ENCODE measurements around the gene ZNRF1. TPM values are rescaled to one million over a fixed set of nuclear protein-coding genes. Genes with fewer than 3 reads are reported as not detected.

The ZNRF1 gene
- total RNA-seq, 1 experiment from 2014 or later = 13.7 TPM

GRCh38 chr16:75112734-75113491, 114.1 kb downstream of the ZNRF1 start:
- no peak for DNase-seq (ENCODE audit: low spot score)

GRCh38 chr16:75113541-75114121, 114.8 kb downstream of the ZNRF1 start:
- no peak for DNase-seq (ENCODE audit: low spot score)

GRCh38 chr16:75114179-75114945, 115.5 kb downstream of the ZNRF1 start:
- no peak for DNase-seq (ENCODE audit: low spot score)

- no peak for DNase-seq (ENCODE audit: low spot score)
Measured at GRCh38 chr16:75114946-75115825, 116.4 kb downstream of the ZNRF1 start.

DNA sequence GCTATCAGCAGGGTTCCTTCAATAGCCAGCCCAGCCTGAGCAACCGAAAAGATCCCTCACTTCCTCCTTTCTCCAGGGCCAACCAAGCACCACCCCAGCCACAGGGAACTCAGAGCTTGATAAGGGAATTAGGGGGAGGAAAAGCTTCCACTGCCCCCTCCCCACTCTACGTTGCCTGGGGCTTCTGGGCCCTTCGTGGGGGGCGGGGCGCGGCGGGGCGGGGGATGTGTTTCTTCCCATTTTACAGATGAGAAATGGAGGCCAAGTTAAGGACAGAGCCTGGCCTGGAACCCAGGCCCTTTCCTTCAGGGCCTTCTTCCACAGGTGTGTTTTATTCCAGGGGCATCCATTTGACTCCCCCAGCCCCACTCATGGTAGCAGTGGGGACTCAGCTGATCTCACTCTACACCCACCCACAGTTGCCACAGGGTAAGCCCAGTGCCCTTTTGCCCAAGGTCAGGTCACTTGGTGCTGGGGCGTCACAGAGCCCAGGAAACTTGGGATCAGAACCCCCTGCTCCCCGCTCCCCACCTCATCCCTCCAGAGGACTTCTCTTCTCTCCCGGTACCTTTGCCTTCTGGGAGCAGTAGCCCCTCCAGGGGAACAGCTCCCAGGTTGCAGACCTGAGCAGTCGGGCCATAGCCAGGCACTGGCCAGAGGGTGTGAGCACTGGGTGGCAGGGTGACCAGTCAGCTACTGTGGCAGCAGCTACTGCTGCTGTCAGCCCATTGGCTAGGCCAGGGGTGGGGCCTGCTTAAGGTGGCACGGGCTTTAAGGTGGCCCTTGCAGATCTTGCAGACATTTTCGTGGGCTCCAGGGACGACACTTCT, 117.5 kb downstream of the ZNRF1 start, which contains the start of gene LDHD:
LDHD (minus strand) TSS at position 700 of the 830 bp plus-strand sequence; CDS start at position 640, 60 bp downstream.
- peak; percentile 74 for DNase-seq (ENCODE audit: low spot score)

DNA sequence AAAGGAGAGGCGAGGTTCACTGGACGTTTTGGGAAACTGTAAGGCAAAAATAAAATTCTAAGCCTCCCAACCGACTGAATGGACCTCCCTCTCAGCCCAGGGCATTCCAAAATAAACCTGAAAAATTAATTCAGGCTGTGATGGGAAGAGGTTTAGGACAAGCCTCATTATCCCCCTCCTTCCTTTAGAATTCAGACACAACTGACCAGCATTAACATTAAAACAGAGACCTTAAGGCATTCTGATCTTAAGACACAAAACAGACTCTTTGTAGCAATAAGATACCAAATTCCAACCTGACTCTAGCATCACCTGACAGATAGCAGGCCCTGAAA, 118.1 kb downstream of the ZNRF1 start:
- no peak for DNase-seq (ENCODE audit: low spot score)

DNA sequence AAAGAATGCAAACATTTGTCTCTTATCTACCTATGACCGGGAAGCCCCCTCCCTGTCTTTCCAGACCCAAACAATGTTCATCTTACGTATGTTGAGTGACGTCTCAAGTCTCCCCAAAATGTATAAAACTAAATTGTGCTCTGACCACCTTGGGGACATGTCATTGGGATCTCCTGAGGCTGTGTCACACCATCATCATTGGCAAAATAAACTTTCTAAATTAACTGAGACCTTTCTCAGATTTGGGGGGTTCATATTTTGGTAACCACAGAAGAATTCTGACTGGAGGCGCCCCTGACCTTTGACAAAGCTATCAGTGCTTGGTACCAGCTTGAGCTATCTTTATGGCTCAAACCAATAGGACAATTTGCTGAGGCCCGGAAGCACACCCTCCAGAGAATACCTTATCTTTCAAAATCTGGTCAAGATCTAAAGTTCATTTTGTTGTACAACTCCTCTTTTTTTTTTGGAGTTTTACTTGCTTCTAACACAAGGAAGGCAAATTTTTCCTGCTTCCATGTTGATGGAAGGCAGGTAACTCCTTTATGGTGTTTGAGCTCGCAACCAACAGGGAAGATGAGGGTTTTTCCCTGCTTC, 120.2 kb downstream of the ZNRF1 start:
- no peak for DNase-seq (ENCODE audit: low spot score)

- DNase-seq (ENCODE audit: low spot score) = no peak
Measured at GRCh38 chr16:75120253-75120652, 121.4 kb downstream of the ZNRF1 start.

DNA sequence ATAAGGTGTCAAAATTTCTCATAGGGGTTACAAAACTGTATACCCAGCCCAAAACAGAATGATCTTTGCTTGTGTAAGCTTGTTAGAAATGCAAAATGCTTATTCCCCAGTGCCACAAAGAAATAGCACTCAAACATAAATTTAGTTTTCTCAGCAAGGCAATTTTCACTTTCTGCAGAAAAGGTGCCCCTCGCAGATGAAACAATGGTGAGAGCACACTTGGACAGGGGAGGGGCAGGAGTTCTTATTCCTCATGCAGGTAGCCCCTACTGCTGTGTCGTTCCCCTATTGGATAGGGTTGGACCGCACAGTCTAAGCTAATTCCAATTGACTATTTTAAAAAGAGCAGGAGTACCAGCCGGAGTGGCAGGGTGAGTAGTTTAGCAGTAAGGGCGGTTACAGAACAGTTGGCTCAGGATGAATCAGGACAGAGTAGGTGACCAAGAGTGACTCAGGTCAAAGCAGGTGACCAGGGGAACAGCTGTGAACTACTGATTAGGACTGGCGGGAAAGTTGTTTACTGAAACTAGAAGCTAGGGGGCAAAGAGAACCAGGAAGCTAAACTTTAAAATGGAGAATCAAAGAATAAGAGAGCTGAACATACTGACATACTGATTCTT, 123.2 kb downstream of the ZNRF1 start:
- no peak for DNase-seq (ENCODE audit: low spot score)

DNA sequence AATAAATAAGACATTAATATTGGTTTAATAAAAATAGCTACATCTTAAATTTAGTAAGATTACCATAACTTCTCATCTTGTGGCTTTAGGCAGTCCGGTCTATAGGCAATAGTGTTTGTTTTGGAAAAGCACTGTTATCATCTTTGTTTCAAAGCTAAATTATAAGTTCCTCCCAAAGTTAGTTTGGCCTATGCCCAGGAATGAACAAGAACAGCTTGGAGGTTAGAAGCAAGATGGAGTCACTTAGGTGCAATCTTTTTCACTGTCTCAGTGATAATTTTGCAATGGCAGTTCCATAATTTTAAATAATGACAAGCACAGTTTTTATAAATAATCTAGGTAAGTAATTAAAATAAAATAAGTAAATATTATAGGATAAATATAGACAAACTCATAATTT, 123.8 kb downstream of the ZNRF1 start:
- DNase-seq (ENCODE audit: low spot score) = no peak

DNA sequence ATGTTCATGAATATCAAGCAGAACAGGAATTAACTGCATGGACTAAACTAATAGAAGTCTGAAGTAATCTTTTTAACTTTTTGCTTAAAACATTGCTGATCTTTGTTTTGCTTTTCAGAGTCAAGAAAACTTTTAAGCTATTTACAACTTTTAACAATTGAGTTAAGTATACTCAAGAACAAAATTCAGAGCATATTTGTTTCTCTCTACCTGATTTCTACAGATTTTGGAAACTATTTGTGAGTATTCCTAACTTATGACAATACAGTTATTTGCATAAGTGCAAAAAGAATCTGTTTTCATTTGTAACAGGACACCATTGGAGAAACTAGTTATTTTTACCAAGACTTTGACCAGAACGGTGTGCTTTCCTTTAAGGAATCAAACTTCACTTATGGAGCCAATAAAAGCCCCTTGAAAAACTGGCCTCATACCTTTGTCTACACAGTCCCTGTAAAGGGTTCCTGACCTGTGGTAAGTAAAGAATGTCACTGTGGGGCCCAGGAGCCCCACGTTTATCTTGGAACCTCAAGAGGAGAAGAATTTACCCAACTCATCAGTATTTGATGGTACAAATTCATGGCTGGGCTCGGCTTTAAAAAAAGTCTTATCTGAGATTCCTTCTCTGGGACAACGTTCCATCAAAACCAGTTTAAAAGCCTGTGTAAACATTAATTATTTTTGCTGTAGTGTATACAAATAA, 129.0 kb downstream of the ZNRF1 start:
- DNase-seq (ENCODE audit: low spot score) = no peak

DNA sequence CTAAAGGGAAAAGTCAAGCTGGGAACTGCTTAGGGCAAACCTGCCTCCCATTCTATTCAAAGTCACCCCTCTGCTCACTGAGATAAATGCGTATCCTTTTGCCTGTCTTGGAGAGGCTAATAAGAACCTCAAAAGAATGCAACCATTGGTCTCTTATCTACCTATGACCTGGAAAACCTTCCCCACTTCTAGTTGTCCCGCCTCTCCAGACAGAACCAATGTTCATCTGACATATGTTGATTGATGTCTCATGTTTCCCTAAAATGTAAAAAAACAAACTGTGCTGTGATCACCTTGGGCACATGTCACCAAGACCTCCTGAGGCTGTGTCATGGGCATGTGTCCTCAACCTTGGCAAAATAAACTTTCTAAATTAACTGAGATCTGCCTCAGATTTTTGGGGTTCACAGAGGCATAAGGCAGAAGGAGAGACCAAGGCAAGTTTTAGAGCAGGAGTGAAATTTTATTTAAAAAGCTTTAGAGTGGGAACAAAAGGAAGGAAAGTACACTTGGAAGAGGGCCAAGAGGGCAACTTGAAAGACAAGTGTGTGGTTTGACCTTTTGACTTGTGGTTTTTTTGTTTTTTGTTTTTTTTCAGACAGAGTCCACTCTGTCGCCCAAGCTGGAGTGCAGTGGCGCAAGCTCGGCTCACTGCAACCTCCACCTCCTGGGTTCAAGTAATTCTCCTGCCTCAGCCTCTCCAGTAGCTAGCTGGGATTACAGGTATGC, 130.8 kb downstream of the ZNRF1 start:
- peak; percentile 44 for DNase-seq (ENCODE audit: low spot score)

- DNase-seq (ENCODE audit: low spot score) = no peak
Measured at GRCh38 chr16:75130150-75130771, 131.4 kb downstream of the ZNRF1 start.

DNA sequence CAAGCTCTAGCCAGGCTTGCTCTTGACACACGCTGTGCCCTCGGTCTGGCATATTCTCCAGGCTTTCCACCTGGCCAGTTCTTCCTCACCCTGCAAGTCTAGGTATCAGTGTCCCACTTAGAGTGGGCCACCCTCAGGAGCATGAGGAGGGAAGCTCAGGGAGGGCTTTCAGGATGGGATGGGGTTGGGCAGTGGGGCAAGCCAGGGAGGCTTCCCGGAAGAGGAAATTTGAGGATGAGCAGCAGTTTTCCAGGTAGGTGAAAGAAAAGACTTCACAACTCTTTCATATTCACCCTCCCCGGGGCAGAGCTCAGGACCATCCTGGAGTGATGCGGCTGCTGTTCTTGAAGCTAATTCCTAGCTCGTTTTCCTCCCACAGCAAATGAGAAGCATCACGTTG, 132.3 kb downstream of the ZNRF1 start:
- DNase-seq (ENCODE audit: low spot score) = no peak

- DNase-seq (ENCODE audit: low spot score) = no peak
Measured at GRCh38 chr16:75138233-75138632, 139.4 kb downstream of the ZNRF1 start.

DNA sequence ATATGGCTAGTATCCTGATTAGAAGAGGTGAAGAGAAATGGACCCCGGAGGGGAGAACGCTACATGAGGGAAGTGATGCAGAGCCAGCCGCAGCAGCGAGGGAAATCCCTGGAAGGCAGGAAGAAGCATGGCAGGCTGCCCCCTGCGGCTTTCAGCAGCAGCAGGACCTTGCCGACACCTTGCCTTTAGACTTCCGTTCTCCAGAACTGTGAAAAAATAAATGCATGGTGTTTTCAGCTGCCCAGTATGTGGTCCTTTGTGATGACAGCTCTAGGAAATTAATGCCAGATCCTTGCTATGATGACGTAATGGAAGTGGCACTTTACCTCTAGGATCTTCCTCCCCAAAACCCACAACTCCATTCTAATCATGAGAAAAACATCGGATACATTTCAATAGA, 139.8 kb downstream of the ZNRF1 start:
- peak; percentile 88 for DNase-seq (ENCODE audit: low spot score)

- DNase-seq (ENCODE audit: low spot score) = no peak
Measured at GRCh38 chr16:75139498-75139897, 140.7 kb downstream of the ZNRF1 start.

DNA sequence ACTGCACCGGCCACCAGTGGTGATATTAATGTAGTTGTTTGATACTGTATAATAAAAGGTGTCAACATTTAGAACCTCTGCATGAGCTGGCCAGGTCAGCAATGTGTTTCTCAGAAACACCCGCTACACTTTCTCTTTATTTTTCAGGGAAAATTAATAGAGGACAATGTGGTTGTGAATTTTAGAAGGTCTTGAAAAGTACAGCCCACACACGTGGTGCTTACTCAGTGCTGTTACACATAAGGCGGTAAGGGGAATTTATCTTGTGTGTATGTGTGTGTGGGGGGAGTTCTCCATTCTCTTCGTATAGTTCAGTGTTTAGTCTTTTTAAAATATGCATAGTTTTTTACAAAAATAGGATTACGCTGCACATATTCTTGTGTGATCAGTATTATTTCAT, 145.1 kb downstream of the ZNRF1 start:
- DNase-seq (ENCODE audit: low spot score) = no peak
